Peyer's patch (tissue), 4 donors: Measurements from ENCODE around the gene CILP2.

Experiments used
- CTCF ChIP-seq, 6 experiments: fragments of 450-650 bp in 4 of 6; fragments of 200-600 bp in 2 of 6; sonication (generic) in 1 of 6; IDR thresholded peaks; one replicate each; pipeline ENCODE4 v1.5.1; 2017 to 2019; ENCODE audit warnings: antibody characterized with exemption in 6 of 6, mild to moderate bottlenecking in 3 of 6, moderate library complexity in 1 of 6
- POLR2A ChIP-seq, 2 donors: fragments of 450-650 bp; IDR thresholded peaks; one replicate each; pipeline ENCODE4 v1.5.1; 2017; ENCODE audit warnings: antibody characterized with exemption in 2 of 2, mild to moderate bottlenecking in 2 of 2, moderate library complexity in 2 of 2

GRCh38 chr19:19533841-19534240 is 4.2 kb upstream of the CILP2 start:
- no peak for TF ChIP-seq CTCF (IDR thresholded peaks at IDR 0.05)
- no peak for TF ChIP-seq POLR2A (IDR thresholded peaks at IDR 0.05)
